Peyer's patch (tissue), 4 donors: ENCODE results near the gene GABRG3. TPM values are rescaled to one million over a fixed set of nuclear protein-coding genes. Genes with fewer than 3 reads are reported as not detected.

Experiments
- DNase-seq, 3 donors: peaks; one replicate each; pipeline ENCODE4 v3.0.0-alpha.2; 2017 to 2019
- H3K27ac ChIP-seq, 4 donors: fragments of 200-600 bp; sonication (generic); one replicate each; pipeline ENCODE4 v1.5.1; 2016 to 2019
- H3K27me3 ChIP-seq, 2 donors: fragments of 200-600 bp; sonication (generic); one replicate each; pipeline ENCODE4 v1.5.1; 2019
- H3K36me3 ChIP-seq, 3 donors: fragments of 200-600 bp; sonication (generic); one replicate each; pipeline ENCODE4 v1.5.1; 2016 to 2019
- H3K4me1 ChIP-seq, 4 donors: fragments of 200-600 bp; sonication (generic); one replicate each; pipeline ENCODE4 v1.5.1; 2016 to 2019
- H3K4me3 ChIP-seq, 4 donors: fragments of 200-600 bp; sonication (generic); 1 replicate in 3 of 4; 2 replicates in 1 of 4; pipeline ENCODE4 v1.5.1; 2016 to 2019; ENCODE audit warnings: mild to moderate bottlenecking in 1 of 4
- H3K9me3 ChIP-seq, 4 donors: fragments of 200-600 bp; sonication (generic); one replicate each; pipeline ENCODE4 v1.5.1; 2016 to 2019; ENCODE audit warnings: mild to moderate bottlenecking in 1 of 4
- POLR2A ChIP-seq, 2 donors: fragments of 450-650 bp; IDR thresholded peaks; one replicate each; pipeline ENCODE4 v1.5.1; 2017; ENCODE audit warnings: antibody characterized with exemption in 2 of 2, mild to moderate bottlenecking in 2 of 2, moderate library complexity in 2 of 2
- total RNA-seq, 4 donors: library from RNA; depleted of rRNA; stranded (reverse); fragments of >200 nt; gene quantifications; one replicate each; pipeline ENCODE4 v1.1.0, GENCODE V29; 2016
- TF ChIP-seq, protein P1 (sequence below), 6 experiments: fragments of 450-650 bp in 4 of 6; fragments of 200-600 bp in 2 of 6; sonication (generic) in 1 of 6; IDR thresholded peaks; one replicate each; pipeline ENCODE4 v1.5.1; 2017 to 2019; ENCODE audit warnings: antibody characterized with exemption in 6 of 6, mild to moderate bottlenecking in 3 of 6, moderate library complexity in 1 of 6

The GABRG3 gene
- total RNA-seq, 4 donors from 2014 or later: not detected

DNA sequence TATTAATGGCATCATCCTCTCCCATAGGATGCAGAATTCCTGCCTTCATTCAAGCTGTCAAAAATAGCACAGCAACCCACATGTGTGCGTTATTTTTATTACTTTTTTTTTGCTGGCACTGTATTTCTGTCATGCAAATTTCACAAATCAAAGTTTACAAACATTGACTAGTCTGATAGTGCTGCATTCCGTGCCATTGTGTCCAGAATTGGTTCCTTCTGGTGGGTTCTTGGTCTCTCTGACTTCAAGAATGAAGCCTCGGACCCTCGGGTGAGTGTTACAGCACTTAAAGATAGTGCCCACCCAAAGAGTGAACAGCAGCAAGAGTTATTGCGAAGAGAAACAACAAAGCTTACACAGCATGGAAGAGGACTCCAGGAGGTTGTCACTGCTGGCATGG, 490.2 kb downstream of the GABRG3 start:
- DNase-seq: no peak
- Histone ChIP-seq H3K27ac (no peak overlapping the region), H3K4me3 (no peak overlapping the region), H3K9me3 (peaks cover 0 to 10% (median 0%) of the 10 kb centered on the region in 4 donors), H3K4me1 (no peaks in the 10 kb centered on the region), H3K27me3 (no peaks in the 10 kb centered on the region), H3K36me3 (no peaks in the 10 kb centered on the region)
- no peak for TF ChIP-seq POLR2A (IDR thresholded peaks at IDR 0.05)
- TF ChIP-seq, protein P1, sequence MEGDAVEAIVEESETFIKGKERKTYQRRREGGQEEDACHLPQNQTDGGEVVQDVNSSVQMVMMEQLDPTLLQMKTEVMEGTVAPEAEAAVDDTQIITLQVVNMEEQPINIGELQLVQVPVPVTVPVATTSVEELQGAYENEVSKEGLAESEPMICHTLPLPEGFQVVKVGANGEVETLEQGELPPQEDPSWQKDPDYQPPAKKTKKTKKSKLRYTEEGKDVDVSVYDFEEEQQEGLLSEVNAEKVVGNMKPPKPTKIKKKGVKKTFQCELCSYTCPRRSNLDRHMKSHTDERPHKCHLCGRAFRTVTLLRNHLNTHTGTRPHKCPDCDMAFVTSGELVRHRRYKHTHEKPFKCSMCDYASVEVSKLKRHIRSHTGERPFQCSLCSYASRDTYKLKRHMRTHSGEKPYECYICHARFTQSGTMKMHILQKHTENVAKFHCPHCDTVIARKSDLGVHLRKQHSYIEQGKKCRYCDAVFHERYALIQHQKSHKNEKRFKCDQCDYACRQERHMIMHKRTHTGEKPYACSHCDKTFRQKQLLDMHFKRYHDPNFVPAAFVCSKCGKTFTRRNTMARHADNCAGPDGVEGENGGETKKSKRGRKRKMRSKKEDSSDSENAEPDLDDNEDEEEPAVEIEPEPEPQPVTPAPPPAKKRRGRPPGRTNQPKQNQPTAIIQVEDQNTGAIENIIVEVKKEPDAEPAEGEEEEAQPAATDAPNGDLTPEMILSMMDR (IDR thresholded peaks at IDR 0.05): no peak

DNA sequence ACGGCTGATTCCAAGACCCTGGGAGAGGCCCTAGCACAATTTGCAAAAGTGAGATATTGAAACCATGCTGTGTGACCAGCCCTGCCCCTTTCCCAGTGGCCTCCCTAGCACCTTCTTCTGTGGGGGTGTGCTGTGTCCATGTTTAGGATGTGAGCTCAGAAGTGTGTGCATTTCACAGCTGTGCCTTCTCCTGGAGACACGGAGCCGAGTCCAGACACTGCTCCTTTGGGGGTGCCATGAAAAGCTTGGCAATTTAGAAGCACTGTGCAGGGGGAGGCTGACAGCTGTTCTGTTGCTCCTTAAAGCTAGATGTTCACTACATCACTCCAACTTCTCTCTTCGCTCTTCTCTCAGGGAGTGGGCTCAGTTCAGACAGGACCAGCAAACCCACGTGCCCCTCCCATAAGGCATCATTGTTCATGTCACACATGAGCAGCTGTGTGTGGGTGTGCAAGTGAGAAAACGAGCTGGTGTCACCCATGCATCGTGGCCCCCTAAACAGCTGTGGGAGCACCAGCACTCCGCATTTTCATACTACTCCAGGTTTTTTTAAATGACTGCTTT, 492.6 kb downstream of the GABRG3 start:
- no peak overlapping the region for H3K27ac ChIP-seq
- DNase-seq: no peak
- H3K4me1 ChIP-seq: no peaks in the 10 kb centered on the region
- H3K9me3 ChIP-seq: peaks cover 0 to 6% (median 0%) of the 10 kb centered on the region in 4 donors
- no peaks in the 10 kb centered on the region for H3K27me3 ChIP-seq
- no peaks in the 10 kb centered on the region for H3K36me3 ChIP-seq
- H3K4me3 ChIP-seq: no peak overlapping the region
- no peak for TF ChIP-seq POLR2A (IDR thresholded peaks at IDR 0.05)
- TF ChIP-seq, protein P1 (IDR thresholded peaks at IDR 0.05): no peak

DNA sequence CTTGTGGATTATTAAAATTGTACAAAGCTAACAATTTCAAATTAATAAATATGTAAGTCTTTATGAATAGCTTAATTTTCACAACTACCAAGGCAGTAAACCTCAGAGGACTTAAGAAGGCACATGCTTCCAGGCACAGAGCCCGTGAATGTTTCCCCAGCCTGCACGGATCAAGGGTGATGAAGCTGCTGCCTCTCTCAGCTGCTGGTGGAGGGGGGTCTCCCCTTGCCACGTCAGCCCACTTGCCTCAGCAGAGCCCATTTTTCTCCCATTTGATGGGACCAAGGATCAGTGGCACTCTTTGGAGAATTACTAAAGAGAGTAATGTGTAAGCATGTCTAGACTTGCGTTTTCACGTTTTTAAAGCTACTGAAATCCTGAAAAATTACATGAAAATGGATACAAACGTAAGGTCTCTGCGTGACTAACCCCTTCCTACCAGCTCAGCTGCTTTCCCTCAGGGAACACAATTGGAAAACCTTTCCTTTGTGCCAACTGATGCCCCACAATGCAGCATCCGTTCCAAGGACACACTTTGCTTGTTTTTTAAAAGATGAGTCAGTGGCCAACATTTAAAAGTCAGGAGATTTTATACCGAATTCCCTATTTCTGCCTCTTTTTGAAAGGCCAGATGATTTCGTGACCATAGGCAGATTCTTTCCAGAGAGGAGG, 494.1 kb downstream of the GABRG3 start:
- no peaks in the 10 kb centered on the region for H3K27me3 ChIP-seq
- DNase-seq: no peak
- H3K4me3 ChIP-seq: no peak overlapping the region
- no peak for TF ChIP-seq POLR2A (IDR thresholded peaks at IDR 0.05)
- TF ChIP-seq, protein P1 (IDR thresholded peaks at IDR 0.05): no peak
- H3K36me3 ChIP-seq: no peaks in the 10 kb centered on the region
- H3K4me1 ChIP-seq: no peaks in the 10 kb centered on the region
- H3K9me3 ChIP-seq: peaks cover 0 to 6% (median 0%) of the 10 kb centered on the region in 4 donors
- H3K27ac ChIP-seq: no peak overlapping the region

DNA sequence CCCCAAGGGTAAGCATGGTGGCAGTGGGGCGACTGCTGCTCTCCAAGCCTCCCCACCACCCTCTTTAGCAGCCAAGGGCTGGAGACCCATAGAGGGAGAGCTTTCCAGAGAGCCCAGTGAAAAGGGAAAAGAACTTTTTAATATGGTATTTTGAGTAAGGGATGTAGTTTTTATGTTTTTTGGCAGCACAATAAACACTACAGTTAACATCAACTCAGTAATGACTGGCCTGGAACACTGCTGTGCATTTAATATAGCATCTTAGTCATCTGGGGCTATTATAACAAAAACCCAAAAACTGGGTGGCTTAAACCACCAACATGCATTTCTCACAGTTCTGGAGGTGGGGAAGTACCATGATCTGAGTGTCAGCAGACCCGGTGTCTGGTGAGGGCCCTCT, 495.8 kb downstream of the GABRG3 start:
- TF ChIP-seq, protein P1 (IDR thresholded peaks at IDR 0.05): no peak
- Histone ChIP-seq H3K9me3 (no peaks in the 10 kb centered on the region), H3K4me3 (no peak overlapping the region), H3K36me3 (no peaks in the 10 kb centered on the region), H3K27ac (no peak overlapping the region), H3K27me3 (no peaks in the 10 kb centered on the region), H3K4me1 (no peaks in the 10 kb centered on the region)
- DNase-seq: no peak

DNA sequence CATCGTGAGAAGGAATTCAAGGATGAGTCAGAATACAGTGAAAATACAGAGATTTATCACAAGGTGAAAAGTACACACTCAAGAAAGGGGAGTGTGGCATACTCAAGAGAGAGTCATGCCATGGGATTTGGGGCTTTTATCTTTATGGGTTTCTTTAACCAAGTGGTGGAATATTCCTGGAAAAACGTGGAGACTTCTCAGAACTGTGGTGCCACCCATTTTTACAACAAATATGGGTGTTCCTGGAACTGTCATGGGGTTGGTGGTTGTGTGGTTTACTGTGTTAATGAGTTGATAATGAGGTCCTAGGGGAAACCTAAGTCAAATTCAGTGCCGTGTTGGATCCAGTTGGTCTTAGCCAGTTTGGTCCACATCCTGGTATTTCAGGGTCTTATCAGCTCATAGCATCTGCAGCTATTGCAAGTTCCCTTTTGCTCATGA, 497.2 kb downstream of the GABRG3 start:
- DNase-seq: no peak
- Histone ChIP-seq H3K27ac (no peak overlapping the region), H3K36me3 (no peaks in the 10 kb centered on the region), H3K9me3 (no peaks in the 10 kb centered on the region), H3K4me3 (no peak overlapping the region), H3K27me3 (no peaks in the 10 kb centered on the region), H3K4me1 (no peaks in the 10 kb centered on the region)
- TF ChIP-seq POLR2A (IDR thresholded peaks at IDR 0.05): no peak
- TF ChIP-seq, protein P1 (IDR thresholded peaks at IDR 0.05): no peak
